GM21825 (cell line): ENCODE results near the gene IGFBP3.
"Not testable (repeated sequence)": the region's sequence is repeated elsewhere in the genome, so short reads cannot be mapped to it uniquely, and the experiment has no call there.

Source experiments
- ATAC-seq: cut with Tn5 transposase; IDR thresholded peaks from one replicate; pipeline ENCODE4 v1.9.1; 2021; ENCODE audit warnings: mild to moderate bottlenecking, moderate library complexity; ENCODE audit not compliant: unreplicated experiment

The IGFBP3 gene

DNA sequence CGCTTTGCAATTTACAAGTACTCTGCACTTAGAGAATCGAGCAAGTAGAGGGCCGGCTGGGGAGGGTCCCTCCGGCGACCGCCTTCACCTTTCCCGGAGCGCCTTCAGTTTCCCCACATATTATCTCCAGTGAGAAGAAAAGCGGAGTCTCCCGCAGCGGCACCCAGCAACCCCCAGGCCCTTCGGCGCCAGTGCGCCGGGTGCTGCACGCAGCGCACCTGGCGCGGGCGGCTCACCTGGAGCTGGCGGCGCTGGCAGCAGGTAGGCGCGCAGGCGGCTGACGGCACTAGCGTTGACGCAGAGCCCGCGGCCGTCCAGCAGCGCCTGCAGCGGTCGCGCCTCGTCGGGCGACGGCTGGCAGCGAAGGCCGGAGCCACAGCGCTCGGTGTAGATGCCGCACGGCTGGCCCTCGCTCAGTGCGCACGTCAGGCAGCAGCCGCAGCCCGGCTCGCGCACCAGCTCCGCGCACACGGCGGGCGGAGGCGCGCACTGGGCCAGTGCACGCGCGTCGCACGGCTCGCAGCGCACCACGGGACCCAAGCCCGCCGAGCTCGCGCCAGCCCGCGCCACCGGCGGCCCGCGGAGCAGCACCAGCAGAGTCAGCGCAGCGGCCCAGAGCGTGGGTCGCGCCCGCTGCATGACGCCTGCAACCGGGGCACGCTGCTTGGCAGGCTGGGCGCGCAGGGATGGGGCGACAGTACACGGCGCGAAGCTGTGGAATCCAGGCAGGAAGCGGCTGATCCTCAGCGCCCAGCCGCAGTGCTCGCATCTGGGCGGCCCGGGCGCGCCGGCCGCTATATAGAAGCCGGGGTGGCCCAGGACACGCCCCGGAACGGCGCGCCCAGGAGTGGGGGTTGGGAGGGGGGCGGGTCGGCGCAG, at the start of gene IGFBP3:
IGFBP3 (minus strand) TSS at position 771 of the 879 bp plus-strand sequence; CDS start at position 639, 132 bp downstream.
- no peak for ATAC-seq

DNA sequence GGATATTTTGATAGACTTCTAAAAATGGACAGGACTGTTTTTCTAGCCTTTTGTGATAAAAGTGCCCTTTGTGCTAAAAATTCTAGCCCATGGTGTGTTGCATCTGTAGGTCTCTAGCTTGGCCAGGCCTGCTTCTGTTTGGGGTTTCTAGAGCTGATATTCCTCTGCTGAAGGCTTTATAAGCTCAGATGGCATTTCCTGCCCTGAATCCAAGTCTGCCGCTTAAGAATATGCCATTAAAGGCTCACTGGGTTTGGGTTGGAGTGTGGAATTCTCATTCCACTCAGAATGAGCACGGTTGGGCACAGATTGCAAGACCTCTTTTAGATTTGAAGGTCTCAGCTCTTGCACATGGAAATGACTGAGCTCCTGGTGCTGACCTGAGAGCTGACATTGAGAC, 49.4 kb upstream of the IGFBP3 start:
- ATAC-seq = no peak

- ATAC-seq = no peak
Observed at GRCh38 chr7:45969940-45970339, 48.9 kb upstream of the IGFBP3 start.

DNA sequence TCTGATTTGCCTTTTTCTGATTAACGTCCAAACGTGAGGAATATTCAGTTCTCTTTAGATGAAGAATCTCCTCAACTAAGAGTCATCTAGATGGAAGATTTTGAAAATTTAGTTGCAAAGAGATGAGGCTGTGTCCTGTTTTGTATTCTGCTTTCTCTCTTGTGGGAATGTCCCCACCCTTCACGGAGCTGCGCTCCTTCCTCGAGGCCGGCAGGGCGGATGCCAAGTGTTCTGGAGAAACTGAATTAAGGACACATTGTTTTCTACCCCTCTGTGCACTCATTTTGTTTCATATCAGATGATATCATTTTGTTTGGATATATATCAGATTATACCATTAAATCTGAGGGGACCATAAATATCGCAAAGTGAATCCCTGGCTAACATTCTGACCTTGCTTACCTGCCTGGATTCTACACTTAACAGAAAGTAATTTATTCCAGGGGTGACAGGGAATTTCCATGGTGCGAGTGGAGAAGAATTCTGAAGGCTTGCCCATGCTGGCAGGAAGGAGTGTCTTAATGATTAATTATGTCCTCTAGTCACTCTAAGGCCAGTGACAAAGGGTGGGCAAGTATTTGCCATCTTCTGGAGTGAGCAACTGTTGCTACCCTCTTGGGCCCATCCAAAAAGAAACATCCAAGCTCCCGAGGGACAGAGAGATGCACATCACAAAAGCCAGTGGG, 47.9 kb upstream of the IGFBP3 start:
- no peak for ATAC-seq

GRCh38 chr7:45968312-45968711, 47.2 kb upstream of the IGFBP3 start:
- ATAC-seq = no peak

DNA sequence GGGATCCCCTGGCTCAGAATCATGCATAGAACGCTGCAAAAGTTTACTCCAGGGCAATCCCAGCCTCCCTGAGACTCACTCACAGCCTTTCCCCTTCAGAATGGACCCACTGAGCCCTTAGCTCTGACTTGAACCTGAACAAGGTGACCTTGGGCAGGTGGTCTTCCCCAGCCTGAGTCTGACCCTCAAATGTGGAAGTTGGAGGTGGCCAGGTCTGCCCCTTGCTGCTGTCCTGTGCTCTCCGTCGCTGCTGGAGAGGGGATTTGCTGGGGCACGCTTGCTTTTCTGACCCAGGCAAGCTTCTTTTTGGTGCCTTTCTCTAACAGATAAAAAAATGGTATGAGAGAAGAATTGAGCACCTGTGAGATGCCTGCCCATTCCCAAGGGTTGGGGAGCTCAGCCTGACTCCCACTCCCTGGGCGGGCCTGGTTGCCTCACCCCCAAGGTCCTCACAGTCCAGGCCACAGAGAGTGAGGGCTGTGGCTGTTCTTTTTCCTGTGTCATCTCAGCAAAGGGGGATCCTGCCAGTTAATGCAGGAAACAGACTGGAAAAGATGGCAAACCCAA, 46.6 kb upstream of the IGFBP3 start:
- no peak for ATAC-seq

GRCh38 chr7:45962861-45963260, 41.8 kb upstream of the IGFBP3 start:
- ATAC-seq = no peak

GRCh38 chr7:45957721-45958120, 36.6 kb upstream of the IGFBP3 start:
- ATAC-seq = no peak

DNA sequence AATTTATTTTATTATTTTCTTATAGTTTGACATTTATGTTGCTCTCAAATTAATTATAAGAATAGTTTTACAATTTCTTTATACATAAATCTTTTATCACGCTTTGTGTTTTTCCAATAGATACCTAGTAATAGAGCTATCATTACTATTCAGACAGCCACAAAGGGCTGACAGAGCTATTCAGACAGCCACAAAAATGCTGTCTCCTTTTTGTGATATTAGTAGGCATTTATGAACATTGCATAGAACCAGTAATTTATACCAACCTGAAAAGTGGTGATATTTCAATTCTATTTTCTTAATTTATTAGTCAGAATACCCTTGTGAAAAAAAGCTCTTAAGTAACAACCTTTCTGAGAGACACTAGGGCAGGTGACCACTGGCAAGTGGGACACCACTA, 34.2 kb upstream of the IGFBP3 start:
- ATAC-seq = no peak

- not testable (repeated sequence) for ATAC-seq
Observed at GRCh38 chr7:45953055-45953454, 32.0 kb upstream of the IGFBP3 start.

GRCh38 chr7:45944058-45944457, 23.0 kb upstream of the IGFBP3 start:
- ATAC-seq = no peak

DNA sequence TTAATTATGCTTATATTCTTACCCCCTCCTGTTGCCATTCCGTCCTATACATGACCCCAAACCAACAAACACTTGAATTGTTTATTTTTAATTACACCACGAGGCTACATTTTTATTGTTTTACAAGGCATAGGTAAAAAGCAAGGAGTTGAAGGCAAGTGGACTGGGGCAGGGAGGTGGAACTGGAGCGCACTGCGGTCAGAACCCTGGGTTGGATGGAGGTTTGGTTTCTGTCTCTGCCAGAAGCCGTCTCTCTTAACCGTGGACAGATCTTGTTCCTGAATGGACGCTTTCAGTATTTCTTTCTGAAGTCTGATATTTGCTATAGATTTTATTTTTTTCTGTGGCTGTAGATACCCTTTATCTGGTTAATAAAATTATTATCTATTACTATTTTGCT, 19.9 kb upstream of the IGFBP3 start:
- no peak for ATAC-seq

- not testable (repeated sequence) for ATAC-seq
Observed at GRCh38 chr7:45940237-45940781, 19.2 kb upstream of the IGFBP3 start.

DNA sequence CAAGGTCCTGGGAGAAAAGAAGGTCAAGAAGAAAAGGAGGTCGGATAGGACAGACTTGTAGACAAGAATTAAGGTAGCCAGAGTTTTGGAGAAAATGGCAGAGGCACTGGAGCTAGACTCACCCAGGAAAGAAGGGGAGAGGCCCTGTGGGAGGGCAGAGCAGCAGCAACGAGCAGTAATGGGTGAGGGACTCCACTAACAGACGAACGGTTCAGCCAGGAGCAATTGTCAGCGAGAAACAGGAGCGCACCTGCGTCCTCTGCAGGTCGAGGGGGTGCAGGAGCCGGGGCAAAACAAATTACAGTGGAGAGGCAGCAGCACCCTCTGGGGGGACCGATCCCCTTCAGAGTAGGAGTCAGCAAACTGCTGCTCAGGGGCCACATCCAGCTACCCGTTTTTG, 18.5 kb upstream of the IGFBP3 start:
- ATAC-seq = no peak

DNA sequence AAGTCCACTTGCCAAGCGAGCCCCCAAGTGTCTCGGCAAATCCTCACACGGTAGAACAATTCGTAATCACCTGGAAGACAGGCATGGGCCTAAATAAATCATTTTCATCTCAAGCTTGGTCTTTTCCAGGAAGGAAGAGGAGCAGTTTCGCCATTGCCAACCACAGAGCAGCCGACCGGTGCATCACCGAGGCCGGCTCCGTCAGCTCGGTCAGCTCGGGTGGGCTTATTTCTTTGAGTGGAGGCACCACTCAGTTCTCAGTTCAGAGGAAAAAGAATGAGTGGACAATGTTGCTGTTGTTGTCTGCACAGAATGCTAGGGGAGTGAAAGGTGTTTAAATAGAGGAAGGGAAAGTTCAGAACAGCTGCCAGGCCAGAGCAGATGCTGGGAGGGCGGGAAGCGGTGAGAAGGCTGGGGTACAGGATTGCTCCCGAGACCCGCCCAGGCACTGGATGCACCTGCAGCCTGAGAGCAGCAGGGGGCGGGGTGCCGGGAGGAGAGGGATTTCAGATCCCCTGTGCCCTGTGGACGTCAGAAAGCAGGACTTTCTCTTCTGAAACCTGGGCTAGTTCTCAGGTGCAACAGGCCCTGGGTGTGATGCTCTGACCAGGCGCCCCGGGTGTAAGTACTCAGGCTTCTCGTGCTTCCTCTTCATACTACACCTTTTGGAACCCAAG, 17.7 kb upstream of the IGFBP3 start:
- no peak for ATAC-seq

GRCh38 chr7:45937862-45938261, 16.8 kb upstream of the IGFBP3 start:
- ATAC-seq = no peak

- ATAC-seq = no peak
Observed at GRCh38 chr7:45937301-45937700, 16.2 kb upstream of the IGFBP3 start.

DNA sequence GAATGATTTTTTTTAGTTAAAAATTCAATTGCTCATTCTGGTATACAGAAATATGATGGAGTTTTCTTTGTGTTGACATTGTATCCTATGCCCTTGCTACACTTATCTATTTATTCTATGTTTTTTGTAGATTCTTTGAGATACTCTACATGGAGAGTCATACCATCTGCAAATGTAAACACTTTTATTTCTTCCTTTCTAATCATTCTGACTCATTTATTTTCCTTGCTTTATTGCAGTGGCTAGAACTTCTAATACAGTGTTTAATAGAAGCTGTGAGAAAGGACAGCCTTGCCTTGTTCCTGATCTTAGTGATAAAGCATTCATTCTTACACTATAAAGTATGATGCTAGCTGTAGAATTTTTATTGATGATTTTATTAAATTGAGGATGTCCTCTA, 9.9 kb upstream of the IGFBP3 start:
- no peak for ATAC-seq

- ATAC-seq = no peak
Observed at GRCh38 chr7:45927721-45928120, 6.6 kb upstream of the IGFBP3 start.

GRCh38 chr7:45924283-45924682, 3.2 kb upstream of the IGFBP3 start:
- no peak for ATAC-seq

- no peak for ATAC-seq
Observed at GRCh38 chr7:45923818-45924217, 2.7 kb upstream of the IGFBP3 start.
